Prostate gland (tissue), 2 donors: ENCODE data around the gene TPPP.

Source experiments
- CTCF ChIP-seq, 4 experiments: fragments of 200-600 bp in 2 of 4; fragments of 450-650 bp in 2 of 4; sonication (generic) in 2 of 4; IDR thresholded peaks; 1 replicate in 3 of 4; 2 replicates in 1 of 4; pipeline ENCODE4 v1.5.1; 2016 to 2019; ENCODE audit warnings: antibody characterized with exemption in 4 of 4, mild to moderate bottlenecking in 2 of 4, moderate library complexity in 2 of 4
- POLR2A ChIP-seq: fragments of 450-650 bp; IDR thresholded peaks from one replicate; pipeline ENCODE4 v1.6.1; 2016; ENCODE audit warnings: antibody characterized with exemption, mild to moderate bottlenecking
- POLR2AphosphoS5 ChIP-seq: sonication (generic); formaldehyde crosslinking; IDR thresholded peaks from one replicate; pipeline ENCODE4 v1.6.1; 2017; ENCODE audit warnings: antibody characterized with exemption

- TF ChIP-seq CTCF (IDR thresholded peaks at IDR 0.05): no peak
- TF ChIP-seq POLR2A: no peak
- TF ChIP-seq POLR2AphosphoS5: no peak
Observed at GRCh38 chr5:633501-633955, 59.6 kb downstream of the TPPP start.
